ENCODE data around the gene PTPRG.

DNA sequence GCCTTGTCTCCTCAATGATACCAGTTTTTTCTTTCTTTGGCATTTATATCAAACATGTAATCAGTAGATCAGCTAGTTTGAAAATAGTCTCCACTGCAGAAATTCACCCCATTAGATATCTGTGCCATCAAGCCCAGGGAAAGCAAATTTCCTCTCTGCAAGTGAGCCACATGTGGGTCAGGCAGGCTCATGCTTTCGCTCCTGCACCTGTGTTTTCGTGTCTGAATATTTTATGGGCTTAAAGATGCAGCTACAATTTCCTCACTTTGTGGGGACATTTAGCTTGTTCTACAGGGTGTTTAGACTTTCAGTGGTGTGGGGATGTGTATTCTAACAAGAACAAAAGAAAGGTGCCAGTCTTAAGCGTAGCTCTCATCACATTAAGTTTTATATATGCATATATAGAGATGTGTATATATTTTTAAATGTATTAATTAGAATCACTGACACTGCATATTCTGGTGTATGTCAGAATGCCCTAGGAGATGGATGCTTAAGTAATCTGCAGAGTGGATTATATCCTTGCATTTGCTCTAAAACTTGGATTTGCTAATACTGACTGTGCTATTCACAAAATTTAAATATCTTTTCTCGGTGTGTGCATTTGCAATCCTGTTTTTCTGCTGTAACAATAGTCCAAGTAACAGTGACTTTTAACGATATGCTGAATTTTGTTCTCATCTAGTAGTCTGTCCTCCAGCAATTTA is 372.6 kb downstream of the PTPRG start:
- TF ChIP-seq POLR2AphosphoS5 (IDR thresholded peaks at IDR 0.05) (no peak), POLR2A (IDR thresholded peaks at IDR 0.05; ENCODE audit: low read depth) (no peak)
- TF ChIP-seq, protein P1, sequence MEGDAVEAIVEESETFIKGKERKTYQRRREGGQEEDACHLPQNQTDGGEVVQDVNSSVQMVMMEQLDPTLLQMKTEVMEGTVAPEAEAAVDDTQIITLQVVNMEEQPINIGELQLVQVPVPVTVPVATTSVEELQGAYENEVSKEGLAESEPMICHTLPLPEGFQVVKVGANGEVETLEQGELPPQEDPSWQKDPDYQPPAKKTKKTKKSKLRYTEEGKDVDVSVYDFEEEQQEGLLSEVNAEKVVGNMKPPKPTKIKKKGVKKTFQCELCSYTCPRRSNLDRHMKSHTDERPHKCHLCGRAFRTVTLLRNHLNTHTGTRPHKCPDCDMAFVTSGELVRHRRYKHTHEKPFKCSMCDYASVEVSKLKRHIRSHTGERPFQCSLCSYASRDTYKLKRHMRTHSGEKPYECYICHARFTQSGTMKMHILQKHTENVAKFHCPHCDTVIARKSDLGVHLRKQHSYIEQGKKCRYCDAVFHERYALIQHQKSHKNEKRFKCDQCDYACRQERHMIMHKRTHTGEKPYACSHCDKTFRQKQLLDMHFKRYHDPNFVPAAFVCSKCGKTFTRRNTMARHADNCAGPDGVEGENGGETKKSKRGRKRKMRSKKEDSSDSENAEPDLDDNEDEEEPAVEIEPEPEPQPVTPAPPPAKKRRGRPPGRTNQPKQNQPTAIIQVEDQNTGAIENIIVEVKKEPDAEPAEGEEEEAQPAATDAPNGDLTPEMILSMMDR (IDR thresholded peaks at IDR 0.05) = no peak

Measured in esophagus muscularis mucosa (tissue), 3 donors.